Trophoblast cell (in vitro differentiated cells and primary cell): Measurements from ENCODE around the gene PNMA6E.

ENCODE experiments used
- DNase-seq, 2 donors: peaks; one replicate each; pipeline ENCODE4 v3.0.0-alpha.2; 2016
- H2AFZ ChIP-seq: 2 replicates; pipeline ENCODE4 v1.6.1; 2013; ENCODE audit warnings: low read length, moderate library complexity, mild to moderate bottlenecking; ENCODE audit not compliant: insufficient read depth, poor library complexity
- H2AK5ac ChIP-seq: 2 replicates; pipeline ENCODE4 v1.6.1; 2013; ENCODE audit warnings: mild to moderate bottlenecking, low read length
- H2BK120ac ChIP-seq: 2 replicates; pipeline ENCODE4 v1.6.1; 2013; ENCODE audit warnings: low read length, mild to moderate bottlenecking, moderate library complexity; ENCODE audit not compliant: insufficient read depth, poor library complexity
- H2BK12ac ChIP-seq: 2 replicates; pipeline ENCODE4 v1.6.1; 2013; ENCODE audit warnings: mild to moderate bottlenecking, low read length, moderate library complexity
- H2BK5ac ChIP-seq: 2 replicates; pipeline ENCODE4 v1.6.1; 2013; ENCODE audit warnings: low read length, low read depth, moderate library complexity, mild to moderate bottlenecking; ENCODE audit not compliant: poor library complexity
- H3K14ac ChIP-seq: 2 replicates; pipeline ENCODE4 v1.6.1; 2013; ENCODE audit warnings: mild to moderate bottlenecking, low read length
- H3K18ac ChIP-seq: 2 replicates; pipeline ENCODE4 v1.6.1; 2013; ENCODE audit warnings: mild to moderate bottlenecking, low read length
- H3K23ac ChIP-seq: 2 replicates; pipeline ENCODE4 v1.6.1; 2013; ENCODE audit warnings: low read length
- H3K27ac ChIP-seq: 2 replicates; pipeline ENCODE4 v1.5.1; 2013; ENCODE audit warnings: low read depth, mild to moderate bottlenecking, inconsistent platforms, low read length, moderate library complexity
- H3K27me3 ChIP-seq: 2 replicates; pipeline ENCODE4 v1.6.1; 2013; ENCODE audit warnings: inconsistent platforms, mild to moderate bottlenecking, low read length, moderate library complexity; ENCODE audit not compliant: insufficient read depth
- H3K36me3 ChIP-seq, 2 experiments: 1 replicate in 1 of 2; 2 replicates in 1 of 2; pipeline ENCODE4 v1.6.1; 2013; ENCODE audit warnings: low read length in 2 of 2, mild to moderate bottlenecking in 2 of 2, moderate library complexity in 1 of 2; ENCODE audit not compliant: insufficient read depth in 2 of 2, control insufficient read depth in 1 of 2
- H3K4ac ChIP-seq: 2 replicates; pipeline ENCODE4 v1.6.1; 2013; ENCODE audit warnings: low read depth, mild to moderate bottlenecking, low read length, moderate library complexity
- H3K4me1 ChIP-seq, 2 experiments: 1 replicate in 1 of 2; 2 replicates in 1 of 2; pipeline ENCODE4 v1.6.1; 2013; ENCODE audit warnings: low read length in 2 of 2, mild to moderate bottlenecking in 2 of 2, moderate library complexity in 1 of 2; ENCODE audit not compliant: insufficient read depth in 2 of 2, control insufficient read depth in 1 of 2
- H3K4me2 ChIP-seq: 2 replicates; pipeline ENCODE4 v1.6.1; 2013; ENCODE audit warnings: inconsistent platforms, mild to moderate bottlenecking, low read length, moderate library complexity
- H3K4me3 ChIP-seq: 2 replicates; pipeline ENCODE4 v1.5.1; 2013; ENCODE audit warnings: mild to moderate bottlenecking, low read depth, low read length, inconsistent platforms
- H3K79me1 ChIP-seq: one replicate; pipeline ENCODE4 v1.6.1; 2013; ENCODE audit warnings: low read length
- H3K79me2 ChIP-seq: 2 replicates; pipeline ENCODE4 v1.6.1; 2013; ENCODE audit warnings: low read length, mild to moderate bottlenecking; ENCODE audit not compliant: control insufficient read depth, insufficient read depth, poor library complexity
- H3K9ac ChIP-seq: 2 replicates; pipeline ENCODE4 v1.6.1; 2013; ENCODE audit warnings: mild to moderate bottlenecking, low read length
- H3K9me3 ChIP-seq: 2 replicates; pipeline ENCODE4 v1.6.1; 2013; ENCODE audit warnings: low read depth, mild to moderate bottlenecking, control low read depth, inconsistent platforms, low read length; ENCODE audit not compliant: insufficient read depth
- H4K12ac ChIP-seq: 2 replicates; pipeline ENCODE4 v1.6.1; 2013; ENCODE audit warnings: low read depth, mild to moderate bottlenecking, low read length, moderate library complexity
- H4K8ac ChIP-seq: 2 replicates; pipeline ENCODE4 v1.6.1; 2013; ENCODE audit warnings: low read depth, mild to moderate bottlenecking, low read length, moderate library complexity
- H4K91ac ChIP-seq: one replicate; pipeline ENCODE4 v1.6.1; 2013; ENCODE audit warnings: low read depth, mild to moderate bottlenecking, low read length, moderate library complexity
- WGBS: extraction: QIAGEN DNeasy Blood & Tissue Kit; methylation state at CpG from one replicate; pipeline ENCODE4 v1.1.7; 2013; ENCODE audit warnings: missing lambda C conversion rate; ENCODE audit not compliant: insufficient read length, insufficient coverage; ENCODE audit errors: extremely low coverage; 5-methylcytosine and 5-hydroxymethylcytosine counted together

Gene PNMA6E

DNA sequence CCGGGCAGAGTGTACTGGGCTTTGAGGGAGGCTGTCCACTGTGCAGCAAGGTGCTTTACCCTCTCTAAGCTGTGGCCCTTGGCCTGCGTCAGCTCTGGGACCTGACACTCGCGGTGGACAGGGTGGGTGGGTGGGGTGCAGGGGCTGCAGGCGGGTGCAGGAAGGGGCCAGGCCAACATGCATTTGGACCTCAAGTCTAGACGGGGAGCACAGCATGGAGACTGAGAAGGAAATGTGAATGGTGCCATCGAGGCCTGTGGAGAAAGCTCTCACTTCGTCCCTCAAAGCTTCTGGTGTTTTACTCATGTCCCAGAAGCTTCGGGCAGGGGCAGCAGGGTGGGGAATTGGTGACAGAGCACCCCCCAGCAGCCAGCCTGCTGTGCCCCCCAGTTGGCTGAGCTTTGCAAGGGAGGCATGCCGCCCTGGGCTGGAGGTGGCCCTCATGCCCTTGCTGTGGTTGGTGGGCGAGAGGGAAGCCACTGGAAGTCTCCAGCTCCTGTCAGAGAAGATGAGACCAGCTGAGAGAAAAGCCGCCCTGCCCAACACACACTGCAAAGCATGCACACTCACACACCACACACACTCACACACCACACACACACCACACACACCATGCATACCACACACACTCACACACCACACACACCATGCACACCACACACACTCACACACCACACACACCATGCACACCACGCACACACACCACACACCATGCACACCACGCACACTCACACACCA, 12.3 kb downstream of the PNMA6E start:
- Histone ChIP-seq H3K4me2 (no peak overlapping the region), H3K9me3 (peaks cover 23% of the 10 kb centered on the region), H2BK12ac (no peak overlapping the region), H3K18ac (no peak overlapping the region), H3K4me1 (no peaks in the 10 kb centered on the region), H3K9ac (no peak overlapping the region), H4K8ac (no peak overlapping the region), H2BK5ac (no peak overlapping the region), H4K12ac (no peak overlapping the region), H3K23ac (no peak overlapping the region), H2BK120ac (no peak overlapping the region), H3K4me3 (no peak overlapping the region), H2AFZ (no peak overlapping the region), H4K91ac (no peak overlapping the region), H2AK5ac (no peak overlapping the region), H3K36me3 (no peaks in the 10 kb centered on the region), H3K4ac (no peak overlapping the region), H3K27me3 (no peaks in the 10 kb centered on the region), H3K79me1 (no peaks in the 10 kb centered on the region), H3K79me2 (no peaks in the 10 kb centered on the region), H3K14ac (no peak overlapping the region), H3K27ac (no peak overlapping the region)
- no peak for DNase-seq
- no CpG with 5 or more reads among the region's 14 CpGs for WGBS

DNA sequence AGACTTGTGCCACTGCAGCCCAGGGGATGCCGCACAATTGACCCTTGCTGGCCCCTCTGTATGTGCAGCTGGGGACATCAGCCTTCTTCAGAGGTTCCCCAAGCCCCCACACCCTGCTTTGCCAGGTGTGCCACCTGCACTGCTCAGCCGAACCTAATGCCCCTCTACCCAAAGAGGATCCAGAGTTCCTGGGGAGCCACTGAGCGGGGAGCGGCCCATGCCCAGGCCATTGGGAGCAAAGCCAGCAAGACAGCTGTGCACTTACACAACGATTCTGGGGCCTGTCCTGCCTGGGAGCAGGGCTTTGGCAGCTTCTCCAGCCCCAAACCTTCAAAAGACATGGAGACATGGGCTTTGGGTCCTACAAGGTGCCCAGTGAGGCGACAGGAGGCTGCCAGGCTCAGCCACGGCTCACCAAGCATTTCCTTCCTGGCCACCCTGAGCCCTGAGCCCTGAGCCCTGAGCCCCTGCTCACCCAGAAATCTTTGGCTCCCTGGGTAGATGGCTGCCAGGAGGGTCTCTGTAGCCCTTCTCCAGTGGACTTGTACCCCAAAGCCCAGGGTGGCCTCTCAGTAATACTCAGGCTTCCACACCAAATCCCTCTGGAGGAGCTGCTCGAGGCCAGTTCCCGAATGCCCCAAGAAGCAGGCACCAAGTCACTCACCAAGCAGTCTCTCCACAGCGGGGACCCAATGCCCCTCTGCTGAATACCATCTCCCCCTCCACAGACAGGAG, 13.0 kb downstream of the PNMA6E start:
- WGBS = no CpG with 5 or more reads among the region's 10 CpGs

DNA sequence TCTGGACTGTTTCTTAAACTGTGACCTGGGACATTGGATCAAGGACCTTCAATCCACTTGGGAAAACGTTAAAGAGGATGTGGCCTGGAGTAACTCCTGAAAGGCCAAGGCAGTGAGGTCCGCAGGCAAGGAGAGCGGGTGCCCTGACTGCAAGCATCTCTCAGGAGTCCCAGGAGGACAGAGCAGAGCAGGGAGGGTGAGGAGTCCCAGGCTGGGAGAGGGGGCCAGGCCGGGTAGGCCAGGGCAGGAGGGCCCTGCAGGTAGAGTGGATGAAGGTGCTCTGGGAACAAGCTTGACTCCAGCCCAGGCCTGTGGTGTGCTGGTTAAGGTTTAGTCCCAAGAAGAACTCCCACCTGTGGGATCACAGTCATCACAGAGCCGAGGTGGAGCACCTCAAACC, 13.8 kb downstream of the PNMA6E start:
- Histone ChIP-seq H3K23ac (no peak overlapping the region), H3K27ac (no peak overlapping the region), H4K12ac (no peak overlapping the region), H4K91ac (no peak overlapping the region), H3K4me3 (no peak overlapping the region), H3K79me1 (no peaks in the 10 kb centered on the region), H3K18ac (no peak overlapping the region), H2BK5ac (no peak overlapping the region), H3K9me3 (peaks cover 33% of the 10 kb centered on the region), H2AFZ (no peak overlapping the region), H3K4me1 (no peaks in the 10 kb centered on the region), H2BK12ac (no peak overlapping the region), H2AK5ac (no peak overlapping the region), H3K4ac (no peak overlapping the region), H3K9ac (no peak overlapping the region), H3K79me2 (no peaks in the 10 kb centered on the region), H3K4me2 (no peak overlapping the region), H3K27me3 (no peaks in the 10 kb centered on the region), H4K8ac (no peak overlapping the region), H3K36me3 (no peaks in the 10 kb centered on the region), H3K14ac (no peak overlapping the region), H2BK120ac (no peak overlapping the region)
- WGBS = no CpG with 5 or more reads among the region's 5 CpGs
- no peak for DNase-seq

More for the DNA sequence above, 13.0 kb downstream of the PNMA6E start:
- DNase-seq = no peak
- no peak overlapping the region for H2BK12ac ChIP-seq
- H2AFZ ChIP-seq = no peak overlapping the region
- no peak overlapping the region for H3K4ac ChIP-seq
- no peak overlapping the region for H3K4me3 ChIP-seq
- no peak overlapping the region for H4K8ac ChIP-seq
- no peak overlapping the region for H3K18ac ChIP-seq
- no peak overlapping the region for H4K12ac ChIP-seq
- no peaks in the 10 kb centered on the region for H3K79me2 ChIP-seq
- no peaks in the 10 kb centered on the region for H3K79me1 ChIP-seq
- H3K23ac ChIP-seq = no peak overlapping the region
- no peak overlapping the region for H3K27ac ChIP-seq
- H2BK120ac ChIP-seq = no peak overlapping the region
- no peaks in the 10 kb centered on the region for H3K36me3 ChIP-seq
- H3K27me3 ChIP-seq = no peaks in the 10 kb centered on the region
- no peaks in the 10 kb centered on the region for H3K4me1 ChIP-seq
- no peak overlapping the region for H2BK5ac ChIP-seq
- no peak overlapping the region for H4K91ac ChIP-seq
- no peak overlapping the region for H3K9ac ChIP-seq
- no peak overlapping the region for H3K14ac ChIP-seq
- no peak overlapping the region for H2AK5ac ChIP-seq
- peaks cover 26% of the 10 kb centered on the region for H3K9me3 ChIP-seq
- no peak overlapping the region for H3K4me2 ChIP-seq

DNA sequence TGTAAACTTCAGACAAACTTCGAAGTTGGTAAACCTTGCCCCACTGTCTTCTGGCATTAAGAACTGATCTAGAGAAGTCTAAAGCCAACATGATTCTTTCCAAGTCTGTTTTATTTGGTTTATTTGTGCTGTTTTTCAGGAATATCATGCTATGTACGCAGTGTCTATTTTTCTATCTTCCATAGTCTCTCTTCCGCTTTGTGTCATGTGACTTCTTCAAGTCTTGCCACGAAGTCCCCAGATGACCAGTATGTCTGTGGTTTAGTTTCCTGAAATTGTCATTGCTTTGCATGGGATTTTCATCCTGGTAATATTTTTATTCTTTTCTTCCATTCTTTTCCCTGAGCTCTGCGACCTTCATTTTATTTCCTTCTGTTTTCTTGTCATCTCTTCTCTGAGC, 15.1 kb downstream of the PNMA6E start:
- no peak overlapping the region for H4K91ac ChIP-seq
- H3K79me1 ChIP-seq = no peaks in the 10 kb centered on the region
- no CpG with 5 or more reads among the region's 5 CpGs for WGBS
- H4K12ac ChIP-seq = no peak overlapping the region
- no peak overlapping the region for H3K4me3 ChIP-seq
- H3K9ac ChIP-seq = no peak overlapping the region
- H2BK12ac ChIP-seq = no peak overlapping the region
- H2BK5ac ChIP-seq = no peak overlapping the region
- H2BK120ac ChIP-seq = no peak overlapping the region
- no peaks in the 10 kb centered on the region for H3K36me3 ChIP-seq
- H2AFZ ChIP-seq = no peak overlapping the region
- peaks cover 25% of the 10 kb centered on the region for H3K9me3 ChIP-seq
- H4K8ac ChIP-seq = no peak overlapping the region
- no peak overlapping the region for H3K18ac ChIP-seq
- no peak for DNase-seq
- no peaks in the 10 kb centered on the region for H3K79me2 ChIP-seq
- no peak overlapping the region for H2AK5ac ChIP-seq
- no peak overlapping the region for H3K23ac ChIP-seq
- no peak overlapping the region for H3K4me2 ChIP-seq
- no peak overlapping the region for H3K14ac ChIP-seq
- H3K27me3 ChIP-seq = no peaks in the 10 kb centered on the region
- H3K27ac ChIP-seq = no peak overlapping the region
- H3K4ac ChIP-seq = no peak overlapping the region
- no peaks in the 10 kb centered on the region for H3K4me1 ChIP-seq
